Stimulated activated CD8-positive, alpha-beta memory T cell treated with anti-CD3 and anti-CD28 coated beads, Interleukin-12 subunit alpha, Interleukin-12 subunit beta, amount 100 ng/mL, for 4 hours (primary cell): ENCODE measurements around the gene UBXN11.

Experiments
- DNase-seq: peaks from one replicate; pipeline ENCODE4 v3.0.0-alpha.2; 2020; ENCODE audit warnings: low read depth

Gene UBXN11

DNA sequence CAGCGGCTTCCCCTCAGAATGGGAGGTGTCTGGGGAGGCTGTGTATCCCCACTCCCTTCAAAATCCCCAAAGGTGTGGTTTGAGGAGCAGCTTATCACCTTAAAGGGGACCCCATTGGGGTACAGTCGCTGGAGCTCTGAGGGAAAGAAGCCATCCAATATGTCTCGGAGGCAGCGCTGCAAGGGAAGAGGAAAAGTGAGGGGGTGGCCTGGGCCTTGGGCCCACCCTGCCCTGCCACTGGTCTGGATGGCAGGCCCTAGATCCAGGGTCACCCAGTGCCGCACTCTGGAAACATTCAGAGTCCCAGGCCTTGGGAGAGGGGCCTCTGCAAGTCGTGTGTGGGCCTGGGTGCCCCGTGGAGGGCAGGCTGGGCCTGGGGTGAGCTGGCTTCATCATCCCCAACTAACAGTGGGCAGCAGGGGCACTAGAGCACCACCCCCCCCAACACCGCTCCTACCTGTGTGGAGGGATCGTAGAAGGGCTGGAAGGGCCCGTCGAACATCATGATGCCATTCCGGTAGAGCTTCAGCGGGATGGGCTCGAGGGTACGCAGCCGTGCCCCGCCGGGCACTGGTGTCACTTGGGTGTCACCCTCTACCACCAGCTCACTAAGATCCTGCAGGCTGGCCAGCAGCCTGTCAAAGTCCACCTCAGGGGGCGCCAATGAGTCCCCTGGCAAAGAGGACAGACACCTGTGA, 20.9 kb downstream of the UBXN11 start:
- no peak for DNase-seq

GRCh38 chr1:26284597-26285347, 21.7 kb downstream of the UBXN11 start:
- peak; percentile 91 for DNase-seq

DNA sequence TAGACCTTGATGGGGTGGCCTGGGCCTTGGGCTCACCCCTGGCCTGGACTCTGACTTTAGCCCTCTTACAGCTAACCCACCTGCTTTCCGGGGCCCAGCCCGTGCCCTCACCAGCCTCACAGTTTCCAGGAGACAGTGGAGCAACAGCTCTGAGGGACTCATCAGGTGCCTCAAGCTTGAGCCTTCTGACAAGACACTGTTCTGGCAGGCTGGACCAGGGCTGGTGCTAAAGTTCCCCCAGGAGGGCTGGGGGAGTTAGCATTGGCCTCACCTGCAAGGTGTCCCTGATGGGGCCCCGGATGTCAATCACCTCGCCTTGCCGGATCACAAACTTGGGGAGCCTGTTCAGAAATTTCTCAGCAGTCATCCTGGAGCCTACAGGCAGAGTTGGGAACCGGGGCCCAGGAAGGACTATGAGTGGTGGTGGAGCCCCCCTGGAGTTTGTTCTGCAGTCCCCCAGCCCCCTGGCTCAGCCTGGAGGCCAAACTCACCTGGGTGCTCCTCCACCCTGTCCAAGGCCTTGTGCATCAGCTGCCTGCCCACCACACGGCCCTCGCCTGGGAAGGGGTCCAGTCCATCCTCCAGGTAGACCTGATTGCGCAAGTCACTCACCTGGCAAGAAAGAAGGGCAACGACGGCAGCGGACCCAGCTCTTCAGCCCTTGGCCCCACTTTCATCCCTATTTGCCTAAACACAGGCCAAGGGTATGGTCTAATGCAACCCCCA, 22.4 kb downstream of the UBXN11 start:
- DNase-seq, result no peak

DNA sequence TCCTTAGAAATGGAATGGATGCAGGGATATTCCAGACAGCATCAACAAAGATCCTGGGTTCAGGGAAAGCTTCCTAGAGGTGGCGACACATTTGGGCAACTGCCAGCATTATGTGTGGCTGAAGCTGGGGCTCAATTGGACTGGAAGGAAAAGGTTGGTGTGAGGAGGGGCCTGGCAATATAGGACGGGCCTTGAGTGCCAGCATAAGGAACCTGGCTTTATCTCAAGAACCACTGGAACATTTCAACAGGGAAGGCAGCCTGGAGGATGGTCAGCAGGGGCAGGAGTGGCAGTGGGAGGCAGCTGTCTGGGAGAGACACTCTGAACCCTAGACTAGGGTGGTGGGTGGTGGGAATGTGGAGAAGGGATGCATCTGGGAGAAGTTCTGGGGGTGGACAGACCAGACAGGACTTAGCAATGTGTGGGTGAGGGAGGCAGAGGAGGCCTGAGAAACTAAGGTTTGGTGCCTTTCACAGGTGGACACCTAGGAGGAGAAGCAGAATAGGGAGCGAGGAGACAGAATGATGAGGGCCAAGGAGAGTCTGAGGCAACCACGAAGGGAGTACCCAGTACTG, 23.1 kb downstream of the UBXN11 start:
- no peak for DNase-seq

- no peak for DNase-seq
Measured at GRCh38 chr1:26282401-26282918, 24.0 kb downstream of the UBXN11 start.

DNA sequence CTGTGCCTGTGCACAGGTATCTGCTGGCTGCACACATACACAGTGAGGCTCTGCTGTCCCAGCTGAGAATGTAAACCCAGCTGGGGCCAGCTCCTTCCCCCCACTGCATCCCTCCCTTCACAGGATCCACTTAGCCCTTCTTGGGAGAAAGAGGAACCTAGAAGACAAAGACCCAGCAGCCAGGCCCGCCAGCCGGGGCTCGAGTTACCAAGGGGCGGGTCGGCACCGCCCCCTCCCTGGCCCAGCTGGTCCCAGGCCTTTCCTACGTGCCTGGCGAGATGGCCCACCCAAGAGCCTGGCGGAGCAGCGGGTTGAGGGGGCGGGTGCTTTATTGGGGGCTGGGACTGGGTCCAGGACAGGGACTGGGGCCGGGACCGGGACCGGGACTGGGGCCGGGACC, 24.5 kb downstream of the UBXN11 start:
- no peak for DNase-seq

DNA sequence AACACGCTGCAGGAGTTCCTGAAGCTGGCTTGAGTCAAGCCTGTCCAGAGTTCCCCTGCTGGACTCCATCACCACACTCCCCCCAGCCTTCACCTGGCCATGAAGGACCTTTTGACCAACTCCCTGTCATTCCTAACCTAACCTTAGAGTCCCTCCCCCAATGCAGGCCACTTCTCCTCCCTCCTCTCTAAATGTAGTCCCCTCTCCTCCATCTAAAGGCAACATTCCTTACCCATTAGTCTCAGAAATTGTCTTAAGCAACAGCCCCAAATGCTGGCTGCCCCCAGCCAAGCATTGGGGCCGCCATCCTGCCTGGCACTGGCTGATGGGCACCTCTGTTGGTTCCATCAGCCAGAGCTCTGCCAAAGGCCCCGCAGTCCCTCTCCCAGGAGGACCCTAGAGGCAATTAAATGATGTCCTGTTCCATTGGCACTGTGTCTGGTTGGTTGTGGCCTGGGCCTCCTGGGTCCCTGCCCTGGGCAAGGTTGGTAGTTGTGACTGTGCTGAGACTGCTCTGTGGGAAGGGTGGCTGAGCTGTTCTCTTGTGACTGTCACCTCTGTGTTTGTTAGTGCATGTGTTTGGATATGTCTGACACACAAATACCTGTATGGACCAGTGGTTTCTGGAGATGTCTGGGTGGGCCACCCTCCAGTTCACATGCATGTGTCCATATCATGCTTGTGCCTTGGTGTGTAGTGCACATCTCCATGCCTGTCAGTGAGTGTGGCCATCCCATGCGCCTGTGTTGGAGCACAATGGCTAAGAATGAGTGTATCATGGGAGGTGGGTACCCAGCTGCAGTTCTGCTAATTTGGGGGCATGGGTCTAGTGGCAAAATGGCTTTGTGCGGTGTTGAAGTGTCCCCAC, 25.1 kb downstream of the UBXN11 start:
- DNase-seq, result no peak

- no peak for DNase-seq
Measured at GRCh38 chr1:26280333-26281042, 25.9 kb downstream of the UBXN11 start.

DNA sequence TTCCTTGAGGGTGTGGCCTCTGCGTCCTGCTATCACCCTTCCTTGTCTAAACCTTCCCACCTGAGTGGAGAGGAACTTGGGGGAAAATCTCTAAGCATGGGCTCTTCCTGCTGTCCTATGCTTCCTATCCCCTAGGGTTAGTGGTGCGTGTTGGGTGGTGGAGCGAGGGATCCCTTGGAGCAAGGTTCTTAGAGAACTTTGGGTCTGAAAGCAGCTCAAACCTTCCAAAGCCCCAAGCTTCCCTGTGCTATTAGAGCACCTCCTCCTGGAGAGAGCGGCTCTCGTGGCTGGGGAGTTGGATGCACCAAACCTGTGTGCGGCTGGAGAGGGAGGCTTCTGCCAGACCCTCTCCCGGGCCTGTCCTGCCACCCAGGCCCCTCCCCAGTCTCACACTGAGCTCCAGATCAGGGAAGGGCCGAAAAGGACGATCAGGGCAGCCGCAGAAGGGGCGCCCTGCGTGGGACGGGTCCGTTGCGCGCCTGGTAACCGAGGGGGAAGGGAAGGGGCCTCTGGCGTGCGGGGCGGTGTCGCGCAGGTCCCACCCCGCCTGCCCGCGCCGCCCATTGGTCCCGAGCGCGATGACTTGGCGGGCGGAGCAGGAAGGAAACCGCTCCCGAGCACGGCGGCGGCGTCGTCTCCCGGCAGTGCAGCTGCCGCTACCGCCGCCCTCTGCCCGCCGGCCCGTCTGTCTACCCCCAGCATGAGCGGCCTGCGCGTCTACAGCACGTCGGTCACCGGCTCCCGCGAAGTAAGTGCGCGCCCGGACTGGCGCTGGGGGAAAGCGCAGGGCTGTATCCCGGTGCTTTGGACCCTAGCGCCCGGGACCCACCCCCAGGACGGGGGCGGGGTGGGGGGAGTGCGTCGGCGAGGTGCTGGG, 26.7 kb downstream of the UBXN11 start, which contains the start of gene SH3BGRL3:
Gene SH3BGRL3 (plus strand): TSS at position 631 of the 877 bp plus-strand sequence. CDS start 70 bp downstream, at position 701.
- peak; percentile 74 for DNase-seq

DNA sequence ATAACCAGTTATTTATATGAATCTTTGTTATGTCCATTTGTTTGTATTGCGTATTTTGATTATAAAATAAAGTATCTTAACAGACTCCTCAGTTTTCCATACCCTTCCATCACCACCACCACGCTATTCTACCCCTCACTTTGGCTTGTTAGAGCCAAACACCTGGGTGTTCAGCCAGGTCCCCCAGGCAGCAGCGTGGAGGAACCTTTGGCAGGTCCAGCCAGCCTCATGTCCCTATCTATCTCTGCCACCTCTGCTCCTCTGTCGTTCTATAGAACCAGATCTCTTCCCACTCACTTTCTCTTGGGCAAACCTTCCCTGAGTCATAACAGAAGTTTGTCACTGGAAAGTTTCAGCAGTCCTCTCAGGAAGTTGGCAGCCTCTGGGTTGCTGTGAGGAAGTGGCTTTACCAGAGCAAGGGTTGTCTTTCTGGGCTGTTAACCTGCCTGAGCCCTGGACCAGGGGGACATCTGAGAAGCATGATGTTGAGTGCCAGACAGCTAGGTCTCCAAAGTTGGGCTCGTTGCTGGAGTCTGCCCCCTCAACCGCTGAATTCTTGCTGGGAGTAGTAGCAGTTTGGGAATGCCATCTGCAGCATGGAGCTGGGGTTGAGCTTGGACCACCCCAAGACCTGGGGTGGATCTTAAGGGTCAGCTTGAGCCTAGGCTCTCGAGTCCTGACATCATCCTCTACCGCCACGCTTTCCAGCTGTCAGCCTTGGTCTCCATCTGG, 27.5 kb downstream of the UBXN11 start:
- DNase-seq, result no peak

GRCh38 chr1:26278303-26278702, 28.1 kb downstream of the UBXN11 start:
- no peak for DNase-seq

DNA sequence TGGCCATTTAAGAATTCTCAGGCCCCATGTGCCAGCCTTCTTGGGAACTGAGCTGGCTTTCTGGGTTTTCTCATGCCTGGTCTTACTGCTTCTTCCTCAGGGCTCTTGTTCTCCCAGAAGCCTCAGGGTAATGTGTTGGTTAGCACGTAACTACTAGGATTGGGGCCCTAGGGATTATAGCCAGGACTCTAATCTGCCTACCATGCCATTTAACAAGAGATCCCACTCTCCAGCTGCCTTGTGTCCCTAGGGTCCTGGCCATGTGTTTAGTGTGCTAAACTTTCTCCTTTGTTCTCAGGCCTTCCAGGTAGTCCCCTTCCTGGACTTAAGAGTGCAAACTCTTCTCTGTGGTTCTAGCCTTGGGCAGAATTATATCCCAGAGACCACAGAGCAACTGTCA, 28.7 kb downstream of the UBXN11 start:
- DNase-seq, result no peak

GRCh38 chr1:26277261-26277661, 29.2 kb downstream of the UBXN11 start:
- no peak for DNase-seq

DNA sequence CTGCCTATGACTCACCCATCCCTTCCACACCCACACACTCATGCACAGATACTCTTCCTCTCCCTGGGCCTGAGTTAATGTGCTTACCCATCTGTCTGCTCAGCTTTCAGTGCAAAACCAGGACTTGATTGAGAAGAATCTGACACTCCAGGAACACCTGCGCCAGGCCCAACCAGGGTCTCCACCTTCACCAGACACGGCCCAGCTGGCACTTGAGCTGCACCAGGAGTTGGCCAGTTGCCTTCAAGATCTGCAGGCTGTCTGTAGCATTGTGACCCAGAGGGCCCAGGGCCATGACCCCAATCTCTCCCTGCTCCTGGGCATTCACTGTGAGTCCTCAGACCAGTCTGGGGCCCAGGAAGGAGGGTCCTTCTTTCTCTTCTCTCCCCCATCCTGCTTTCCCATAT, 30.0 kb downstream of the UBXN11 start:
- DNase-seq, result no peak

DNA sequence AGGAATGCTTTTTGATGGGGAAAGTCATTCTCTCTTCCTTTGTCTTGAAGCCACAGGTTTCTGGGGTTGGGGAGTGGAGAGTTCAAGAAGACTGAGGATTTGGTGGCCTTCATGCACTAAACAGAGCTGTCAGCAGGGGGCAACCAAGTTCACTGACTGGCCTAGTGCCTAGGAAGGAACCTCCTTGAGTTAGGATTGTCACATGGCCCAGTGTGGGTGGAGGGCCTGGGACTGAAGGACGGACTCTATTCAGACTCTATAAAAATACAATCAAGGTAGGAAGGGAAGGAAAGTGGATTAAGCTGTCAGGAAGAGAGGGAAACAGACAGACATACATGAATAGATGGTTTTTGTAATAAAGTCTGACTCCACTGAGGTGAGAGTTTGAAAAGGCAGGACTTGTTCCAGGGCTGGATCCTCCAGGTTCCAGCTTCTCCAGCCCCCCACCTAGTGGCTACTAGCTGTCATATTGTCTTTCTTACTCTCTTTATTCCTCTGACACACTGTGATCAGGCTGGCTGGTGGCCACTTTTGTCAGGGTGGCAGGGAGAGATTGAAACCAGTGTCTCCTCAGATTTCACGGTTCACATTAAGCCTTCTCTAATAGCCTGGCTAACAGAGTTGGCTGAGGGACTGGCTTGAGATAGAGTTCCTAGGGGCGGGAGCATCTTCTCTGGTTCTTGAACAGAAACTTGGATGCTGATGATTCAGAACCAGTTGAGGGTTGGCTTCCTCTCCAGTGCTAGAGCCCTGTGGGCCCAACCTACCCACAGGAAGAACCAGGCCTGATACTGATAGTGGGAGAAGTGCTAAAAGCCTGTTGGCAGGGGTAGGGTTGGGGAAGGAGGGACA, 30.6 kb downstream of the UBXN11 start:
- DNase-seq, result peak; percentile 58

DNA sequence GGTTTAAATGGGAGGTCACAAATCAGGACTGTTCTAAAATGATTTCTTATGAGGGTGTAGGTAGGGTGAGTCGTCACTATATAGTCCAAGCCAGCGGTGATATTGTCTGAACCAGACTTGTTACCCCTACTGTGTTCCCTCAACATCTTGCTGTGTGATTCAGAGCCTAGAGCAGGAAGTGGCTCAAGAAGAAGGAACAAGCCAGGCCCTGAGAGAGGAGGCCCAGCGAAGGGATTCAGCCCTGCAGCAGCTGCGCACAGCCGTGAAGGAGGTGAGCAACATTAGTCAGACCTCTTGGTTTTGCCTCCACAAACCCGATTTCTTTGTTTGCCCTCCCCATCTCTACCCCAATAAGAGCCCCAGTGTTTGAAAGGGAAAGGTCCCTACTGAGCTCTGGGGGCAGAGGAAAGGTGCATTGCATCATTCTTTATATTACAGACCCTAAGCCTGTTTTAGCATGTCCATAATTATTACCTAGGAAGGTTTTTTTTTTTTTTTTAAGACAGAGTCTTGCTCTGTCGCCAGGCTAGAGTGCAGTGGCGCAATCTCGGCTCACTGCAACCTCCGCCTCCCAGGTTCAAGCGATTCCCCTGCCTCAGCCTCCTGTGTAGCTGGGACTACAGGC, 31.5 kb downstream of the UBXN11 start:
- DNase-seq, result no peak

DNA sequence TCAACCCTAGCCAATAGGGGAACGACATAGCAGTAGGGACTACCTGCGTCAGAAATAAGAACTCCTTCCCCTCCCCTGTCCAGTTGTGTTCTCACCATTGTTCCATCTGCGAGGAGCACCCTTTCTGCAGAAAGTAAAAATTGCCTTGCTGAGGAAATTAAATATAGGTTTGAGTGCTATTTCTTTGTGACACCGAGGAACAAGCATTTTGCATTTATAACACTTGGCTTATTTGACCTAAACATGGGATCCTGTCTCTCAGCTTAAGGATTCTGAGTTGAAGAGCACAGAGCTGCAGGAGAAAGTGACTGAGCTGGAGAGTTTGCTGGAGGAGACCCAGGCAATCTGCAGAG, 37.3 kb downstream of the UBXN11 start:
- DNase-seq, result no peak
